ENCODE results near the gene IDH3B. TPM values are rescaled to one million over a fixed set of nuclear protein-coding genes. Genes with fewer than 3 reads are reported as not detected.

The IDH3B gene
- total and polyA plus RNA-seq, 2 of the 13 experiments (the other 11 are each of a cell fraction or from before 2014, with no cell fraction given), result 215 to 254 TPM

DNA sequence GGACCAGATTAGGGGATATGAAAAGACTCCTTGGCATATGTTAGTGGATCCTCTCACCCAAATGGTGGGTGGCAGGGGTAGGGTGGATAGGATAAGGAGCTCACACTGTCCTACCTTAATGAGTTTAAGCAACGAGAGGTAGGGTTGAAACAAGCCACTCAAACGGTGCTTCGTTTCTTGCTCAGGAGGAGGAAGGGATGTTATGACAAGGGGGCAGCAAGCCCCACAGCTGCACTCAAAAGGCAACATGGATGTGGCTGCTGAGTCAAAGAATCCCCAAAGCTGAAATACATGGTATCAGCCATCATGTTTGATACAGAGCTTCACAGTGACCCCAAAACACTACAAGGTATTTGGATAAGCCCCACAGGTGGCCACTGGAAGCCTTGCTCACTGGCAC lies 8.4 kb upstream of the IDH3B start:
- intact Hi-C loops (cut with micrococcal nuclease; ENCODE audit: unreplicated experiment), result loop anchor here (2.0 kb wide), 1 partner anchor 148 kb away; no protein-coding TSS in a partner anchor

More for the DNA sequence above, 8.4 kb upstream of the IDH3B start:
- no peaks in the 10 kb centered on the region for H3K9me3 ChIP-seq (ENCODE audit: low read length)
- no peak overlapping the region for H3K4me2 ChIP-seq (ENCODE audit: low read depth, low read length)
- H3K79me2 ChIP-seq (ENCODE audit: insufficient read depth, low read length), result no peaks in the 10 kb centered on the region
- no peak overlapping the region for H3K9ac ChIP-seq (ENCODE audit: insufficient read depth, low read depth, low read length)
- H3K4me1 ChIP-seq (ENCODE audit: insufficient read depth, low read length), result no peaks in the 10 kb centered on the region
- no peaks in the 10 kb centered on the region for H4K20me1 ChIP-seq (ENCODE audit: insufficient read depth, low read length)
- ChIA-PET POLR2A (interaction anchor here (1.3 kb wide), 1 partner anchor 8 kb away, joined by 7 read pairs; the partner anchor contains the start of gene IDH3B), CTCF (ENCODE audit: low intra/inter-chr PET ratio, low total read pairs) (no interaction called here)
- peaks cover 0 to 39% of the 10 kb centered on the region in 2 experiments; a peak in 3 of 5 replicates for H3K27me3 ChIP-seq (ENCODE audit: control insufficient read depth in 1 of 2, insufficient read depth in 2 of 2, low read length in 2 of 2)
- ATAC-seq, result no peak
- in situ Hi-C loops (cut with HindIII; ENCODE audit: extremely low pct_ligation_motif_present, low pct_unique_long_range_greater_than_20kb), result no loop called here
- no peak for DNase-seq (ENCODE audit: low spot score)
- no TSS peak for BruUV-seq (replicated peaks)
- H2AFZ ChIP-seq (ENCODE audit: low read length), result no peak overlapping the region
- WGBS (ENCODE audit: low lambda C conversion rate), result 4% methylated on average over 3 of the region's 3 CpGs
- H3K27ac ChIP-seq (ENCODE audit: extremely low read length, insufficient read depth, low read length), result no peak overlapping the region
- H3K4me3 ChIP-seq (replicated peaks in 1 of 3; ENCODE audit: insufficient read depth in 1 of 3, low read depth in 2 of 3, low read length in 3 of 3), result no peak overlapping the region
- no peak for TF ChIP-seq SOX5 (CRISPR knock-in tag; IDR thresholded peaks at IDR 0.05; ENCODE audit: borderline replicate concordance)
- no peak for TF ChIP-seq PPARG (CRISPR knock-in tag; conservative IDR thresholded peaks at IDR 0.05)
- no peak for TF ChIP-seq CEBPG (CRISPR knock-in tag; IDR thresholded peaks at IDR 0.05)
- TF ChIP-seq SNAPC2 (CRISPR knock-in tag; IDR thresholded peaks at IDR 0.05), result no peak
- TF ChIP-seq ZNF33A (CRISPR knock-in tag; IDR thresholded peaks at IDR 0.05; ENCODE audit: borderline replicate concordance), result no peak
- no peak for TF ChIP-seq DNMT3B (CRISPR knock-in tag; conservative IDR thresholded peaks at IDR 0.05)
- no peak for TF ChIP-seq NFYB (CRISPR knock-in tag; IDR thresholded peaks at IDR 0.05)
- TF ChIP-seq FOXO1 (CRISPR knock-in tag; IDR thresholded peaks at IDR 0.05), result no peak
- TF ChIP-seq, protein P1, sequence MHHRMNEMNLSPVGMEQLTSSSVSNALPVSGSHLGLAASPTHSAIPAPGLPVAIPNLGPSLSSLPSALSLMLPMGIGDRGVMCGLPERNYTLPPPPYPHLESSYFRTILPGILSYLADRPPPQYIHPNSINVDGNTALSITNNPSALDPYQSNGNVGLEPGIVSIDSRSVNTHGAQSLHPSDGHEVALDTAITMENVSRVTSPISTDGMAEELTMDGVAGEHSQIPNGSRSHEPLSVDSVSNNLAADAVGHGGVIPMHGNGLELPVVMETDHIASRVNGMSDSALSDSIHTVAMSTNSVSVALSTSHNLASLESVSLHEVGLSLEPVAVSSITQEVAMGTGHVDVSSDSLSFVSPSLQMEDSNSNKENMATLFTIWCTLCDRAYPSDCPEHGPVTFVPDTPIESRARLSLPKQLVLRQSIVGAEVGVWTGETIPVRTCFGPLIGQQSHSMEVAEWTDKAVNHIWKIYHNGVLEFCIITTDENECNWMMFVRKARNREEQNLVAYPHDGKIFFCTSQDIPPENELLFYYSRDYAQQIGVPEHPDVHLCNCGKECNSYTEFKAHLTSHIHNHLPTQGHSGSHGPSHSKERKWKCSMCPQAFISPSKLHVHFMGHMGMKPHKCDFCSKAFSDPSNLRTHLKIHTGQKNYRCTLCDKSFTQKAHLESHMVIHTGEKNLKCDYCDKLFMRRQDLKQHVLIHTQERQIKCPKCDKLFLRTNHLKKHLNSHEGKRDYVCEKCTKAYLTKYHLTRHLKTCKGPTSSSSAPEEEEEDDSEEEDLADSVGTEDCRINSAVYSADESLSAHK (CRISPR knock-in tag; IDR thresholded peaks at IDR 0.05; ENCODE audit: borderline replicate concordance), result no peak
- TF ChIP-seq ERF (CRISPR knock-in tag; IDR thresholded peaks at IDR 0.05), result no peak
- TF ChIP-seq SRSF4 (IDR thresholded peaks at IDR 0.05; ENCODE audit: low read depth, low read length, poor library complexity, severe bottlenecking), result no peak
- no peak for TF ChIP-seq NFKB2 (CRISPR knock-in tag; IDR thresholded peaks at IDR 0.05; ENCODE audit: borderline replicate concordance)
- no peak for TF ChIP-seq ESRRA (CRISPR knock-in tag; IDR thresholded peaks at IDR 0.05; ENCODE audit: low read depth)
- TF ChIP-seq ZNF550 (CRISPR knock-in tag; IDR thresholded peaks at IDR 0.05; ENCODE audit: borderline replicate concordance), result no peak
- no peak for FAIRE-seq
- no peaks in the 10 kb centered on the region for H3K36me3 ChIP-seq (replicated peaks in 1 of 2; ENCODE audit: control insufficient read depth in 1 of 2, insufficient read depth in 2 of 2, low read length in 2 of 2)

Measured in HepG2 (cell line).